K562 (cell line): Measurements from ENCODE around the gene AMH. TPM values are rescaled to one million over a fixed set of nuclear protein-coding genes. Genes with fewer than 3 reads are reported as not detected.

Experiments used
- ATAC-seq: fragments of 200-7000 bp; cut with Tn5 transposase; 3 replicates; pipeline ENCODE4 v1.9.1; 2020; ENCODE audit warnings: moderate library complexity
- BruUV-seq: library from RNA; stranded (reverse); fragments of 400-500 nt; replicated peaks from 2 replicates; lab custom pipeline; 2021; lab: Mats Ljungman, UMichigan
- CTCF ChIA-PET: fragments of 300-600 bp; formaldehyde crosslinking; extraction: SDS; loops from one replicate; lab custom pipeline; 2021; ENCODE audit warnings: low intra/inter-chr PET ratio; lab: Yijun Ruan, JAX
- POLR2A ChIA-PET: fragments of 300-600, 350-650 bp; sonication (Branson Sonifier 250); formaldehyde crosslinking; extraction: SDS; loops from one replicate; lab custom pipeline; 2021; ENCODE audit warnings: antibody characterized with exemption, inconsistent platforms; lab: Yijun Ruan, JAX
- DNase-seq, 4 experiments: peaks; one replicate each; pipeline versions ENCODE4 v3.0.0 to v3.0.0-alpha.2; 2011 to 2018; ENCODE audit warnings: low spot score in 3 of 4, mixed read lengths in 3 of 4; ENCODE audit errors: extremely low read depth in 1 of 4
- FAIRE-seq: peaks from 2 replicates; lab custom pipeline; 2011; peaks lifted over from hg19 to GRCh38; lab: Jason Lieb, UNC
- H2AFZ ChIP-seq: 2 replicates; pipeline ENCODE4 v1.6.0; 2011; ENCODE audit warnings: low read depth, low read length, control low read depth, inconsistent platforms
- H3K27ac ChIP-seq: fragments of 200-600 bp; 3 replicates; pipeline ENCODE4 v1.8.0; 2011; ENCODE audit warnings: low read depth, mild to moderate bottlenecking, control low read depth, inconsistent platforms, low read length, moderate library complexity, mixed read lengths; ENCODE audit errors: extremely low read depth
- H3K27me3 ChIP-seq, 2 experiments: fragments of 300-600 bp in 1 of 2; 2 replicates in 1 of 2; 3 replicates in 1 of 2; pipeline versions ENCODE4 v1.6.0 to v1.8.0; 2011; ENCODE audit warnings: inconsistent platforms in 2 of 2, low read length in 2 of 2, mild to moderate bottlenecking in 1 of 2, mixed read lengths in 1 of 2, moderate library complexity in 1 of 2; ENCODE audit not compliant: control insufficient read depth in 2 of 2, insufficient read depth in 2 of 2
- H3K36me3 ChIP-seq: fragments of 300-600 bp; 3 replicates; pipeline ENCODE4 v1.8.0; 2011; ENCODE audit warnings: mild to moderate bottlenecking, low read length, inconsistent platforms; ENCODE audit not compliant: control insufficient read depth, insufficient read depth
- H3K4me1 ChIP-seq, 2 experiments: fragments of 200-600 bp in 1 of 2; replicated peaks in 1 of 2; 2 replicates in 1 of 2; 3 replicates in 1 of 2; pipeline versions ENCODE4 v1.5.1 to v1.8.0; 2011; ENCODE audit warnings: inconsistent platforms in 2 of 2, low read length in 2 of 2, mild to moderate bottlenecking in 1 of 2, mixed read lengths in 1 of 2, moderate library complexity in 1 of 2; ENCODE audit not compliant: control insufficient read depth in 2 of 2, insufficient read depth in 2 of 2
- H3K4me2 ChIP-seq: 2 replicates; pipeline ENCODE4 v1.6.1; 2011; ENCODE audit warnings: low read length, control low read depth, inconsistent platforms, mixed read lengths; ENCODE audit not compliant: insufficient read depth
- H3K4me3 ChIP-seq: fragments of 200-600 bp; sonication (generic), shearing (Covaris generic); 2 replicates; pipeline ENCODE4 v1.5.1; 2016; ENCODE audit warnings: control low read depth, inconsistent platforms
- H3K79me2 ChIP-seq: fragments of 200-600 bp; 3 replicates; pipeline ENCODE4 v1.8.0; 2011; ENCODE audit warnings: low read length, inconsistent platforms; ENCODE audit not compliant: control insufficient read depth, insufficient read depth
- H3K9ac ChIP-seq, 2 experiments: 2 replicates each; pipeline versions ENCODE4 v1.6.0 to v1.6.1; 2011; ENCODE audit warnings: low read depth in 2 of 2, low read length in 2 of 2, control low read depth in 1 of 2, inconsistent platforms in 1 of 2, mild to moderate bottlenecking in 1 of 2, mixed read lengths in 1 of 2; ENCODE audit not compliant: insufficient read depth in 1 of 2
- H3K9me1 ChIP-seq: one replicate; pipeline ENCODE4 v1.6.0; 2011; ENCODE audit warnings: inconsistent platforms, mild to moderate bottlenecking, low read length, moderate library complexity; ENCODE audit not compliant: control insufficient read depth, insufficient read depth
- H3K9me3 ChIP-seq: replicated peaks from 2 replicates; pipeline ENCODE4 v1.5.1; 2011; ENCODE audit warnings: low read depth, low read length, inconsistent platforms; ENCODE audit not compliant: control insufficient read depth, insufficient read depth
- H4K20me1 ChIP-seq: replicated peaks from 2 replicates; pipeline ENCODE4 v1.6.1; 2011; ENCODE audit warnings: low read length, inconsistent platforms, mixed read lengths; ENCODE audit not compliant: control insufficient read depth, insufficient read depth
- FOXA1 ChIP-seq: fragments of 450-650 bp; IDR thresholded peaks from 2 replicates; pipeline ENCODE4 v1.6.1; 2016; ENCODE audit warnings: mild to moderate bottlenecking, borderline replicate concordance
- HCFC1 ChIP-seq: IDR thresholded peaks from 2 replicates; pipeline ENCODE4 v1.6.1; 2012; ENCODE audit warnings: low read depth, low read length, improper control_type of control experiment
- ILF3 ChIP-seq: fragments of 450-650 bp; IDR thresholded peaks from 2 replicates; pipeline ENCODE4 v1.6.1; 2018; ENCODE audit warnings: antibody characterized with exemption, mild to moderate bottlenecking, moderate library complexity, borderline replicate concordance
- NFE2 ChIP-seq: IDR thresholded peaks from 2 replicates; pipeline ENCODE4 v1.6.1; 2014; ENCODE audit warnings: antibody characterized with exemption, low read depth
- RAD21 ChIP-seq, 2 experiments: fragments of 250-450 bp in 1 of 2; fragments of 450-650 bp in 1 of 2; sonication (Bioruptor Pico) in 1 of 2; formaldehyde crosslinking in 1 of 2; IDR thresholded peaks in 1 of 2; conservative IDR thresholded peaks in 1 of 2; 2 replicates each; pipeline versions ENCODE4 v1.4.0 to v1.8.0; 2020 to 2022; ENCODE audit warnings: mild to moderate bottlenecking in 2 of 2, moderate library complexity in 1 of 2
- RBFOX2 ChIP-seq: fragments of 200-400 bp; formaldehyde crosslinking; IDR thresholded peaks from 2 replicates; pipeline ENCODE4 v1.6.1; 2017; ENCODE audit warnings: low read depth, mild to moderate bottlenecking, low read length, moderate library complexity
- ZBTB1 ChIP-seq: sonication (generic); formaldehyde crosslinking; IDR thresholded peaks from 2 replicates; pipeline ENCODE4 v1.8.1; 2023; ENCODE audit warnings: missing genetic modification reagents, low read depth, mild to moderate bottlenecking, borderline replicate concordance
- ZNF140 ChIP-seq: fragments of 250-450 bp; sonication (Bioruptor Pico); IDR thresholded peaks from 2 replicates; pipeline ENCODE4 v1.8.0; 2021; ENCODE audit warnings: moderate library complexity, mild to moderate bottlenecking, inconsistent platforms
- ZNF431 ChIP-seq: sonication (generic); formaldehyde crosslinking; IDR thresholded peaks from 2 replicates; pipeline ENCODE4 v1.8.0; 2022; ENCODE audit warnings: mild to moderate bottlenecking, missing genetic modification reagents
- WGBS: fragments of 100-300 bp; shearing (Covaris generic); methylation state at CpG from one replicate; pipeline ENCODE4 v1.1.6; 2016; ENCODE audit warnings: low coverage, mixed read lengths; ENCODE audit not compliant: insufficient coverage; ENCODE audit errors: missing lambda C conversion rate; 5-methylcytosine and 5-hydroxymethylcytosine counted together
- in situ Hi-C: fragments of 300-500 bp; cut with MboI; formaldehyde crosslinking; loops from 4 replicates; pipeline ENCODE4 v1.15.0; 2018; ENCODE audit warnings: inconsistent platforms, mixed read lengths
- intact Hi-C: fragments of 100-400 bp; cut with micrococcal nuclease; formaldehyde crosslinking; loops from 2 replicates; pipeline ENCODE4 v1.14.2; 2022
- polyA plus RNA-seq, 8 experiments: library from polyadenylated mRNA; depleted of rRNA in 4 of 8; stranded (reverse) in 5 of 8; unstranded in 3 of 8; fragments of >200 nt; fragmentation: Nextera tagmentation in 2 of 8; fragmentation: Illumina TruSeq in 1 of 8; extraction: Ambion mirVana in 2 of 8; extraction: Trizol in 1 of 8; gene quantifications; 2 replicates each; pipeline versions ENCODE4 v1.2.1 to v1.2.3, GENCODE V29; 2011 to 2014; ENCODE audit warnings: inconsistent platforms in 1 of 8, missing spikeins in 1 of 8
- total RNA-seq, 7 experiments: library from RNA; depleted of rRNA in 6 of 7; stranded (reverse); fragments of >200 nt in 6 of 7; fragmentation: Illumina TruSeq in 2 of 7; extraction: Trizol in 2 of 7; gene quantifications; 2 replicates each; pipeline versions ENCODE4 v1.2.1 to v1.2.3, GENCODE V29; 2011 to 2021; ENCODE audit warnings: low replicate concordance in 1 of 7
- TF ChIP-seq, protein P1 (sequence below): fragments of 250-450 bp; sonication (Bioruptor Pico); IDR thresholded peaks from 2 replicates; pipeline ENCODE4 v1.5.0; 2020; ENCODE audit warnings: mild to moderate bottlenecking
- TF ChIP-seq, protein P2 (sequence below): IDR thresholded peaks from 3 replicates; pipeline ENCODE4 v1.6.1; 2011; ENCODE audit warnings: borderline replicate concordance, mild to moderate bottlenecking; ENCODE audit not compliant: insufficient read length, insufficient read depth
- TF ChIP-seq, protein P3 (sequence below): sonication (generic); formaldehyde crosslinking; IDR thresholded peaks from 2 replicates; pipeline ENCODE4 v1.8.0; 2022; ENCODE audit warnings: missing genetic modification reagents, mild to moderate bottlenecking, borderline replicate concordance

The AMH gene
- total and polyA plus RNA-seq, 9 of the 15 experiments (the other 6 are each of a cell fraction or from before 2014, with no cell fraction given), result 0.29 to 27.4 (median 2.6) TPM; not detected in 2

DNA sequence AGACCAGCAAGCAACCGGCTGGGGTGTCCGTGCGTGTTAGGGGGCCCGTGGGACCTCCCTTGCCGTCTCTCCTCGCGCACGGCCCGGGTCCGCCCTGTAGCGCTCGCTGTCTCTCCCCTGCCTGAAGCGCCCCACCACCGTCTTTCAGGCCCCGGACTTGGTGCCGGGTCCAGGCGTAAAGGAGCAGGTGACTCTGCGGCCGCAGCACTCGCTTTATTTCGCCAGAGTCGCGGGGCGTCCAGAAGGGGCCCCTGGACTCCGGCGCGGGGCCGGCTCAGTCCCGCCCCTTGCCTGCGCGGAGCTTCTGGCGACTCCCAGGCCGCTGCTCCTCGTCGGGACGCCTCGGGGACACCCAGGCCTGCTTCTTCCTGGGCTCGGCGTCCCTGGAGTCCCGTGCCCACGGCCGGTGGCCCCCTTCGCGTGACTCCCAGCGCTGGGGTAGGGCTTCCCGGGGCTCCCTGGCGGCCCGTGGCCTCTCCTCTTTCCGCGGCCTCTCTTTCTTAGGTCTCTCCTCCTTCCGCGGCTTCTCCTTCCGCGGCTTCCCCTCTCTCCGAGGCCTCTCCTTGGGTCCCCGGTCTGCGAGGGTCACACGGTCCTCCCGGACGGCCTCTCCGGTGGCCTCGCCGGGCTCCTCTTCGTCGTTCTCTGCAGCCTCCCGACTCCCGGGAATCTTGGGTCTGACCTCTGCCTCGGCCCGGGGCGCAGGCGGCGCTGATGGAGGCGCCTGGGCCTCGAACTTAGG lies 3.1 kb downstream of the AMH start (continued):
- TF ChIP-seq, protein P1, sequence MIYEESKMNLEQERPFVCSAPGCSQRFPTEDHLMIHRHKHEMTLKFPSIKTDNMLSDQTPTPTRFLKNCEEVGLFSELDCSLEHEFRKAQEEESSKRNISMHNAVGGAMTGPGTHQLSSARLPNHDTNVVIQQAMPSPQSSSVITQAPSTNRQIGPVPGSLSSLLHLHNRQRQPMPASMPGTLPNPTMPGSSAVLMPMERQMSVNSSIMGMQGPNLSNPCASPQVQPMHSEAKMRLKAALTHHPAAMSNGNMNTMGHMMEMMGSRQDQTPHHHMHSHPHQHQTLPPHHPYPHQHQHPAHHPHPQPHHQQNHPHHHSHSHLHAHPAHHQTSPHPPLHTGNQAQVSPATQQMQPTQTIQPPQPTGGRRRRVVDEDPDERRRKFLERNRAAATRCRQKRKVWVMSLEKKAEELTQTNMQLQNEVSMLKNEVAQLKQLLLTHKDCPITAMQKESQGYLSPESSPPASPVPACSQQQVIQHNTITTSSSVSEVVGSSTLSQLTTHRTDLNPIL, result no peak
- TF ChIP-seq RBFOX2, result 0 out of 2 replicates have a peak, but pooled peaks have one; percentile 19
- TF ChIP-seq, protein P2, sequence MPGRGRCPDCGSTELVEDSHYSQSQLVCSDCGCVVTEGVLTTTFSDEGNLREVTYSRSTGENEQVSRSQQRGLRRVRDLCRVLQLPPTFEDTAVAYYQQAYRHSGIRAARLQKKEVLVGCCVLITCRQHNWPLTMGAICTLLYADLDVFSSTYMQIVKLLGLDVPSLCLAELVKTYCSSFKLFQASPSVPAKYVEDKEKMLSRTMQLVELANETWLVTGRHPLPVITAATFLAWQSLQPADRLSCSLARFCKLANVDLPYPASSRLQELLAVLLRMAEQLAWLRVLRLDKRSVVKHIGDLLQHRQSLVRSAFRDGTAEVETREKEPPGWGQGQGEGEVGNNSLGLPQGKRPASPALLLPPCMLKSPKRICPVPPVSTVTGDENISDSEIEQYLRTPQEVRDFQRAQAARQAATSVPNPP, result no peak

DNA sequence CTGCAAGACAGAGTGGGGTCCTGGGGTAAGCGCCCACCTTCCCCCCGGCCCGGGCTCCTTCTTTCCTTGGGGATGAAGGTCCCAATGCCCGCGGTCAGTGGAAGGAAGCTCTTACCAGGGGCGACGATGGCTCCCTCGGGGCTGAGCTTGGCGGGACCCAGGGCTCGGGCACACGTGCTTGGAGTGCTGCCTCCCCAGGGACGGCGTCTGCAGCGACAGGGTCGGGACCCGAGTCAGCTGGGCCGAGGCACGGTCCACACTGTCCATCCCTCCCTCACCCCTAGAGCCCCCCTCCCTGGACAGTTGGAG lies 3.6 kb downstream of the AMH start:
- H2AFZ ChIP-seq, result no peak overlapping the region
- no peak overlapping the region for H3K9ac ChIP-seq
- peaks cover 0 to 71% of the 10 kb centered on the region in 2 experiments; a peak in 2 of 5 replicates for H3K4me1 ChIP-seq
- no peaks in the 10 kb centered on the region for H3K9me3 ChIP-seq
- H3K4me3 ChIP-seq, result no peak overlapping the region
- H3K27me3 ChIP-seq, result no peaks in the 10 kb centered on the region
- H3K4me2 ChIP-seq, result no peak overlapping the region
- ATAC-seq, result no peak
- no peaks in the 10 kb centered on the region for H4K20me1 ChIP-seq
- intact Hi-C loops (no loop called here), in situ Hi-C loops (no loop called here)
- ChIA-PET CTCF (no interaction called here), POLR2A (interaction anchor here (1.0 to 1.7 kb wide), 3 partner anchors 9 to 19 kb away, joined by 5 to 9 read pairs (median 6); no protein-coding TSS in a partner anchor)
- no peak overlapping the region for H3K27ac ChIP-seq
- H3K79me2 ChIP-seq, result no peaks in the 10 kb centered on the region
- no peaks in the 10 kb centered on the region for H3K9me1 ChIP-seq
- 92% methylated on average over 5 of the region's 18 CpGs for WGBS
- no peak for DNase-seq
- peaks cover 17% of the 10 kb centered on the region; the same call in 1 of the 3 replicates for H3K36me3 ChIP-seq
- BruUV-seq, result no TSS peak
- FAIRE-seq, result no peak
- TF ChIP-seq NFE2 (no peak), ZBTB1 (CRISPR knock-in tag) (no peak), RAD21 (CRISPR knock-in tag; conservative IDR thresholded peaks at IDR 0.05 in 1 of 2, IDR thresholded peaks at IDR 0.05 in 1 of 2) (no peak), ZNF140 (no peak), ILF3 (no peak), ZNF431 (CRISPR knock-in tag) (no peak), FOXA1 (no peak), HCFC1 (no peak)
- TF ChIP-seq, protein P3, sequence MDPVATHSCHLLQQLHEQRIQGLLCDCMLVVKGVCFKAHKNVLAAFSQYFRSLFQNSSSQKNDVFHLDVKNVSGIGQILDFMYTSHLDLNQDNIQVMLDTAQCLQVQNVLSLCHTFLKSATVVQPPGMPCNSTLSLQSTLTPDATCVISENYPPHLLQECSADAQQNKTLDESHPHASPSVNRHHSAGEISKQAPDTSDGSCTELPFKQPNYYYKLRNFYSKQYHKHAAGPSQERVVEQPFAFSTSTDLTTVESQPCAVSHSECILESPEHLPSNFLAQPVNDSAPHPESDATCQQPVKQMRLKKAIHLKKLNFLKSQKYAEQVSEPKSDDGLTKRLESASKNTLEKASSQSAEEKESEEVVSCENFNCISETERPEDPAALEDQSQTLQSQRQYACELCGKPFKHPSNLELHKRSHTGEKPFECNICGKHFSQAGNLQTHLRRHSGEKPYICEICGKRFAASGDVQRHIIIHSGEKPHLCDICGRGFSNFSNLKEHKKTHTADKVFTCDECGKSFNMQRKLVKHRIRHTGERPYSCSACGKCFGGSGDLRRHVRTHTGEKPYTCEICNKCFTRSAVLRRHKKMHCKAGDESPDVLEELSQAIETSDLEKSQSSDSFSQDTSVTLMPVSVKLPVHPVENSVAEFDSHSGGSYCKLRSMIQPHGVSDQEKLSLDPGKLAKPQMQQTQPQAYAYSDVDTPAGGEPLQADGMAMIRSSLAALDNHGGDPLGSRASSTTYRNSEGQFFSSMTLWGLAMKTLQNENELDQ, result no peak
